Gastrocnemius medialis (tissue), 4 donors: Measurements from ENCODE around the gene TADA2A.

Source experiments
- CTCF ChIP-seq, 5 experiments: fragments of 450-650 bp in 3 of 5; fragments of 200-600 bp in 2 of 5; sonication (generic) in 2 of 5; IDR thresholded peaks in 4 of 5; conservative IDR thresholded peaks in 1 of 5; 1 replicate in 4 of 5; 2 replicates in 1 of 5; pipeline ENCODE4 v1.5.1; 2016 to 2019; ENCODE audit warnings: antibody characterized with exemption in 5 of 5, mild to moderate bottlenecking in 3 of 5, moderate library complexity in 3 of 5
- POLR2A ChIP-seq, 2 donors: fragments of 450-650 bp; IDR thresholded peaks; one replicate each; pipeline ENCODE4 v1.6.1; 2017; ENCODE audit warnings: antibody characterized with exemption in 2 of 2, mild to moderate bottlenecking in 2 of 2, moderate library complexity in 2 of 2

DNA sequence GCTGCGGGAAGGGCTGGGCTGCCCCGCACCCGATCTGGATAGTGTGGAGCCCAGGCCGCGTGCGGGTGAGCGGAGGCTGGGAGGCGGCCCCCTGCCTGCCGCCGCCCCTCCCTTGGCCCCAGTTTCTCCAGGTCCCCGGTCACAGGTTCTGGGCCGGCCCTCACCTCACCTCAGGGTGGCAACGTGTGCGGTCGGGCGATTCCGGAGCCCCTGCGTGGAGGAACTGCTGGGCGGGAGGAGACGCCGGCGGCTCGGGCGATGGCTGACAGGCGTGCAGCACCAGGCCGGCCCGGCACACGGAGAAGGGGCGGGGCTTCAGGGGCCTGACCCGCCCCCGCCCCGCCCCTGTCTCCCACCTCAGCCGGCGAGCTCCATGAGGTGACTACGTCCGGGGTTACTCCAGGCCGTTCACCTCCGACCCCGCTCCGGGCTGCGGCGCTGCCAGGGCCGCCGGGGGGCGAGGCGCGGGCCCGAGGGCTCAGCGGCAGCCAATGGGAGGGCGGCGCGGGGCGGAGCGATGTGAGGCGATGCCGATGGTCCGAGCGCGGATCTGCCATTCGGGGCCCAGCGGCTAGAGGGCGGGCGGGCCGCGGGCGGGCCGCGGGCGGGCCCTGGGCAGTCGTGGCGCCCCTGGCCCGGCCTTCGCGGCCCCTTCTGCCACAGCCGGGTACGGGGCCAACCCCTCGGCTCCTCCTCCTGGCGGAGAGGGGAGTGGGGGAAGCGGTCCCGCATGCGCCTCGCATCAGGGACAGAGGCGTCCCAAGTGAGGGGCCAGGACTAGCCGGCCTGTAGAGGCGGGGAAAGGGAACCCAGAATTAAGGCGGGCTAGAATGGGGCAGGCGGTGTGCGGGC lies 47.6 kb upstream of the TADA2A start:
- TF ChIP-seq CTCF (IDR thresholded peaks at IDR 0.05 in 4 of 5, conservative IDR thresholded peaks at IDR 0.05 in 1 of 5) (peak in 4 of 5 experiments; percentile 31 to 65 (median 59)), POLR2A (IDR thresholded peaks at IDR 0.05) (peak; percentile 87 to 93)
